Measurements from ENCODE around the gene ATP6V1B1. TPM values are rescaled to one million over a fixed set of nuclear protein-coding genes. Genes with fewer than 3 reads are reported as not detected.
"Not testable (repeated sequence)": the region's sequence is repeated elsewhere in the genome, so short reads cannot be mapped to it uniquely, and the experiment has no call there.

The ATP6V1B1 gene
- total RNA-seq, 1 experiment from 2014 or later, result not detected

GRCh38 chr2:71006323-71006722 lies 70.6 kb downstream of the ATP6V1B1 start (continued):
- TF ChIP-seq ZBTB43 (CRISPR knock-in tag; IDR thresholded peaks at IDR 0.05), result no peak
- no peak for TF ChIP-seq ATF1 (CRISPR knock-in tag; IDR thresholded peaks at IDR 0.05)
- no peak for TF ChIP-seq GRHL2 (CRISPR knock-in tag; IDR thresholded peaks at IDR 0.05; ENCODE audit: insufficient replicate concordance, severe bottlenecking)

- ATAC-seq, result peak; percentile 86
- TF ChIP-seq SMAD3 (CRISPR knock-in tag; IDR thresholded peaks at IDR 0.05; ENCODE audit: borderline replicate concordance), result no peak
- Mint-ChIP-seq H3K4me1 (peaks cover 5% of the 10 kb centered on the region), H3K9me3 (peaks cover 6% of the 10 kb centered on the region), H3K4me3 (no peak overlapping the region), H3K27me3 (ENCODE audit: low read depth) (peaks cover 20% of the 10 kb centered on the region), H3K36me3 (no peaks in the 10 kb centered on the region), H3K27ac (no peak overlapping the region)
- ChIA-PET POLR2A (interaction anchor here (0.5 kb wide), 1 partner anchor 533 kb away, joined by 5 read pairs; no protein-coding TSS in a partner anchor), CTCF (interaction anchor here (0.6 to 1.5 kb wide), 6 partner anchors 16 to 511 kb away, joined by 3 to 9 read pairs (median 4); partner anchors contain the start of gene ANKRD53)
- DNase-seq (ENCODE audit: low spot score), result no peak
Observed at GRCh38 chr2:71006955-71007799, 71.5 kb downstream of the ATP6V1B1 start.

GRCh38 chr2:71008342-71008741 lies 72.6 kb downstream of the ATP6V1B1 start:
- Mint-ChIP-seq H3K4me1 (no peaks in the 10 kb centered on the region), H3K27ac (no peak overlapping the region), H3K9me3 (peaks cover 6% of the 10 kb centered on the region), H3K27me3 (ENCODE audit: low read depth) (peaks cover 20% of the 10 kb centered on the region), H3K36me3 (no peaks in the 10 kb centered on the region), H3K4me3 (no peak overlapping the region)
- CTCF ChIA-PET, result interaction anchor here (1.3 kb wide), 1 partner anchor 59 kb away, joined by 4 read pairs; no protein-coding TSS in a partner anchor
- DNase-seq (ENCODE audit: low spot score), result no peak
- POLR2A ChIA-PET, result no interaction called here
- TF ChIP-seq SOX15 (CRISPR knock-in tag; IDR thresholded peaks at IDR 0.05), result no peak
- TF ChIP-seq NFYB (CRISPR knock-in tag; conservative IDR thresholded peaks at IDR 0.05; ENCODE audit: low read depth), result no peak
- TF ChIP-seq NR1H2 (CRISPR knock-in tag; IDR thresholded peaks at IDR 0.05), result no peak
- no peak for TF ChIP-seq ZBTB21 (CRISPR knock-in tag; IDR thresholded peaks at IDR 0.05; ENCODE audit: borderline replicate concordance)
- TF ChIP-seq FOXP1 (CRISPR knock-in tag; IDR thresholded peaks at IDR 0.05; ENCODE audit: borderline replicate concordance), result no peak
- TF ChIP-seq FOXK1 (CRISPR knock-in tag; IDR thresholded peaks at IDR 0.05), result no peak
- no peak for TF ChIP-seq ARID4B (CRISPR knock-in tag; IDR thresholded peaks at IDR 0.05; ENCODE audit: borderline replicate concordance)
- TF ChIP-seq SMAD3 (CRISPR knock-in tag; IDR thresholded peaks at IDR 0.05; ENCODE audit: borderline replicate concordance), result no peak
- no peak for TF ChIP-seq ELF4 (CRISPR knock-in tag; IDR thresholded peaks at IDR 0.05; ENCODE audit: low read depth)
- no peak for ATAC-seq

GRCh38 chr2:71011786-71012185 lies 76.1 kb downstream of the ATP6V1B1 start:
- peaks cover 10% of the 10 kb centered on the region for H3K9me3 Mint-ChIP-seq
- H3K4me3 Mint-ChIP-seq; POLR2A ChIA-PET; H3K4me1 Mint-ChIP-seq; ATAC-seq; H3K27ac Mint-ChIP-seq; DNase-seq (ENCODE audit: low spot score); H3K36me3 Mint-ChIP-seq; H3K27me3 Mint-ChIP-seq (ENCODE audit: low read depth): not testable (repeated sequence)
- CTCF ChIA-PET, result interaction anchor here (1.4 to 2.2 kb wide), 2 partner anchors 10 to 27 kb away, joined by 3 to 14 read pairs; no protein-coding TSS in a partner anchor

Other genes with a start within 250 kb of the ATP6V1B1 start
- 164 to 196 TPM (median 187 TPM) in 3 replicates for gene ADD2, start 167.7 kb upstream of the ATP6V1B1 start, total RNA-seq (2021)
- not detected in 3 replicates for gene FIGLA, start 145.3 kb upstream of the ATP6V1B1 start, total RNA-seq (2021)
- not detected in 3 replicates for gene CLEC4F, start 115.3 kb upstream of the ATP6V1B1 start, total RNA-seq (2021)
- gene CD207, start 100.1 kb upstream of the ATP6V1B1 start, total RNA-seq (2021), result not detected in 3 replicates
- not detected in 3 replicates for gene VAX2, start 35.3 kb upstream of the ATP6V1B1 start, total RNA-seq (2021)
- 0.39 to 0.81 TPM (median 0.80 TPM) in 3 replicates for gene ANKRD53, start 42.7 kb downstream of the ATP6V1B1 start, total RNA-seq (2021)
- gene TEX261, start 59.0 kb downstream of the ATP6V1B1 start, total RNA-seq (2021), result 15.2 to 18.3 TPM (median 17.0 TPM) in 3 replicates
- gene NAGK, start 132.7 kb downstream of the ATP6V1B1 start, total RNA-seq (2021), result 56.1 to 58.9 TPM (median 57.7 TPM) in 3 replicates
- gene MCEE, start 194.3 kb downstream of the ATP6V1B1 start, total RNA-seq (2021), result 17.2 to 19.1 TPM (median 18.7 TPM) in 3 replicates
- gene MPHOSPH10, start 194.7 kb downstream of the ATP6V1B1 start, total RNA-seq (2021), result 27.8 to 36.6 TPM (median 31.4 TPM) in 3 replicates